ENCODE measurements around the gene MBD2. TPM values are rescaled to one million over a fixed set of nuclear protein-coding genes. Genes with fewer than 3 reads are reported as not detected.

MBD2 gene
- total RNA-seq, 1 experiment from 2014 or later, result 79.7 TPM

DNA sequence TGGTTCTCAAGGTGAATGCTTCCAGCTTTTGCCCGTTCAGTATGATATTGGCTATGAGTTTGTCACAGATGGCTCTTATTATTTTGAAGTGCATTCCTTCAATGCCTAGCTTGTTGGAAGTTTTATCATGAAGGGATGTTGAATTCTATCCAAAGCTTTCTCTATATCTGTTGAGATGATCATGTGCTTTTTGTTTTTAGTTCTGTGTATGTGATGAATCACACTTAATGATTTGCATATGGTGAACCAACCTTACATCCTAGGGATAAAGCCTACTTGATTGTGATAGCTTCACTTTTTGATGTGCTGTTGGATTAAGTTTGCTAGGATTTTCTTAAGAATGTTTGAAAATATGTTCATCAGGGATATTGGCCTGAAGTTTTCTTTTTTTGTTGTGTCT is 112.1 kb downstream of the MBD2 start:
- DNase-seq (ENCODE audit: low spot score), result no peak
- Histone ChIP-seq H3K27me3 (replicated peaks; ENCODE audit: insufficient read depth, low read depth, low read length, poor library complexity) (no peaks in the 10 kb centered on the region), H3K9me3 (ENCODE audit: low read depth, low read length, poor library complexity, severe bottlenecking) (no peaks in the 10 kb centered on the region), H3K4me3 (ENCODE audit: low read depth, low read length, poor library complexity, severe bottlenecking) (no peak overlapping the region), H3K27ac (ENCODE audit: low read depth, low read length, poor library complexity, severe bottlenecking) (no peak overlapping the region), H3K4me1 (ENCODE audit: insufficient read depth, low read length, poor library complexity, severe bottlenecking) (peaks cover 11% of the 10 kb centered on the region), H3K36me3 (ENCODE audit: insufficient read depth, low read length, poor library complexity, severe bottlenecking) (no peaks in the 10 kb centered on the region)
- ChIA-PET CTCF (no interaction called here), POLR2A (ENCODE audit: low non-redundant PET) (no interaction called here)
- intact Hi-C loops (cut with micrococcal nuclease; ENCODE audit: unreplicated experiment), result no loop called here
- TF ChIP-seq EZH2 (IDR thresholded peaks at IDR 0.05; ENCODE audit: borderline replicate concordance, low read depth, low read length, poor library complexity, severe bottlenecking), result no peak
- TF ChIP-seq, protein P1, sequence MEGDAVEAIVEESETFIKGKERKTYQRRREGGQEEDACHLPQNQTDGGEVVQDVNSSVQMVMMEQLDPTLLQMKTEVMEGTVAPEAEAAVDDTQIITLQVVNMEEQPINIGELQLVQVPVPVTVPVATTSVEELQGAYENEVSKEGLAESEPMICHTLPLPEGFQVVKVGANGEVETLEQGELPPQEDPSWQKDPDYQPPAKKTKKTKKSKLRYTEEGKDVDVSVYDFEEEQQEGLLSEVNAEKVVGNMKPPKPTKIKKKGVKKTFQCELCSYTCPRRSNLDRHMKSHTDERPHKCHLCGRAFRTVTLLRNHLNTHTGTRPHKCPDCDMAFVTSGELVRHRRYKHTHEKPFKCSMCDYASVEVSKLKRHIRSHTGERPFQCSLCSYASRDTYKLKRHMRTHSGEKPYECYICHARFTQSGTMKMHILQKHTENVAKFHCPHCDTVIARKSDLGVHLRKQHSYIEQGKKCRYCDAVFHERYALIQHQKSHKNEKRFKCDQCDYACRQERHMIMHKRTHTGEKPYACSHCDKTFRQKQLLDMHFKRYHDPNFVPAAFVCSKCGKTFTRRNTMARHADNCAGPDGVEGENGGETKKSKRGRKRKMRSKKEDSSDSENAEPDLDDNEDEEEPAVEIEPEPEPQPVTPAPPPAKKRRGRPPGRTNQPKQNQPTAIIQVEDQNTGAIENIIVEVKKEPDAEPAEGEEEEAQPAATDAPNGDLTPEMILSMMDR (conservative IDR thresholded peaks at IDR 0.05; ENCODE audit: low read depth, low read length), result no peak
- BruUV-seq (replicated peaks), result no TSS peak

DNA sequence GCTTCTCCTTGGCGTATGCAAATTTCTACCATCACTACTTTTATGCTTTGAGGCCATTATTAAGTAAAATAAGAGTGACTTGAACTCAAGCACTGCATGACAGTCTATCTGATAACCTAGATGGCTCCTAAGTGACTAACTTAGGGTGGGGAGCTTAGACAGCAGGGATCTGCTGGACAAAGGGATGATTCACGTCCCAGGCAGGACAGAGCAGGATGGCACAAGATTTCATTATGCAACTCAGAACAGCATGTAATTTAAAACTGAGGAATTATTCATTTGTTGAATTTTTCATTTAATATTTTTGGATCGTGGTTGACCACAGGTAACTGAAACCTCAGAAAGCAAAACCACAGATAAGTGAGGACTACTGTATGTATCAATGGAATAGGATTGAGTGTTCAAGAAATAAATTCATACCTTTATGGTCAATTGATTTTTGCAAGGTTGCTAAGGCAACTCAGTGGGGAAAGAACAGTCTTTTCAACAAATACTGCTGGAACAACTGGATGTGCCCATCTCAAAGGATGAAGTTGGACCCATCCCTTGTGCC is 115.3 kb downstream of the MBD2 start:
- Histone ChIP-seq H3K27me3 (replicated peaks; ENCODE audit: insufficient read depth, low read depth, low read length, poor library complexity) (no peaks in the 10 kb centered on the region), H3K9me3 (ENCODE audit: low read depth, low read length, poor library complexity, severe bottlenecking) (no peaks in the 10 kb centered on the region), H3K4me1 (ENCODE audit: insufficient read depth, low read length, poor library complexity, severe bottlenecking) (peaks cover 2% of the 10 kb centered on the region), H3K27ac (ENCODE audit: low read depth, low read length, poor library complexity, severe bottlenecking) (no peak overlapping the region), H3K4me3 (ENCODE audit: low read depth, low read length, poor library complexity, severe bottlenecking) (no peak overlapping the region), H3K36me3 (ENCODE audit: insufficient read depth, low read length, poor library complexity, severe bottlenecking) (no peaks in the 10 kb centered on the region)
- no TSS peak for BruUV-seq (replicated peaks)
- POLR2A ChIA-PET (ENCODE audit: low non-redundant PET), result no interaction called here
- no peak for DNase-seq (ENCODE audit: low spot score)
- CTCF ChIA-PET, result no interaction called here
- TF ChIP-seq, protein P1 (conservative IDR thresholded peaks at IDR 0.05; ENCODE audit: low read depth, low read length), result no peak
- TF ChIP-seq EZH2 (IDR thresholded peaks at IDR 0.05; ENCODE audit: borderline replicate concordance, low read depth, low read length, poor library complexity, severe bottlenecking), result no peak
- intact Hi-C loops (cut with micrococcal nuclease; ENCODE audit: unreplicated experiment), result no loop called here

DNA sequence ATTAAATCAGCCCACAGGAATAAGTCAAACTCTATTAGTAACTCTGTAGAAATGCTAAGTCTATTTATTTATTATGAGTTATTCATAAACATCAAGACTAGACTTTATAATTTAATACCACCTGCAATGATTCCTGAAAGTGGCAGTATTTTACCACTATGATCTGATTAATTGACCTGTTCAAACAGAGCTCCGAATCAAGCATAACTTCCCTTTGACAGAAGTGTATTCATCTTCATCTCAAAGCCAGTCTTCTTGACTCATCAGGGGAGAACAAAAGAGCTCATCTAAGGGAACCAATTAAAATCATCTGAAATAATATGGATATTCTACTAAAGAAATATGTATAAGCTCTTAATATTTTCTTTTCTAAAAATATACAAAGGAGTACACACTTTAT is 122.3 kb downstream of the MBD2 start:
- Histone ChIP-seq H3K36me3 (ENCODE audit: insufficient read depth, low read length, poor library complexity, severe bottlenecking) (no peaks in the 10 kb centered on the region), H3K4me1 (ENCODE audit: insufficient read depth, low read length, poor library complexity, severe bottlenecking) (no peaks in the 10 kb centered on the region), H3K9me3 (ENCODE audit: low read depth, low read length, poor library complexity, severe bottlenecking) (no peaks in the 10 kb centered on the region), H3K27me3 (replicated peaks; ENCODE audit: insufficient read depth, low read depth, low read length, poor library complexity) (no peaks in the 10 kb centered on the region), H3K27ac (ENCODE audit: low read depth, low read length, poor library complexity, severe bottlenecking) (no peak overlapping the region), H3K4me3 (ENCODE audit: low read depth, low read length, poor library complexity, severe bottlenecking) (no peak overlapping the region)
- CTCF ChIA-PET, result interaction anchor here (0.6 kb wide), 1 partner anchor 23 kb away, joined by 5 read pairs; no protein-coding TSS in a partner anchor
- no peak for DNase-seq (ENCODE audit: low spot score)
- TF ChIP-seq EZH2 (IDR thresholded peaks at IDR 0.05; ENCODE audit: borderline replicate concordance, low read depth, low read length, poor library complexity, severe bottlenecking), result no peak
- TF ChIP-seq, protein P1 (conservative IDR thresholded peaks at IDR 0.05; ENCODE audit: low read depth, low read length), result no peak
- no TSS peak for BruUV-seq (replicated peaks)
- POLR2A ChIA-PET (ENCODE audit: low non-redundant PET), result no interaction called here
- intact Hi-C loops (cut with micrococcal nuclease; ENCODE audit: unreplicated experiment), result no loop called here

Other genes starting within 250 kb of the MBD2 start
- gene POLI, start 44.8 kb upstream of the MBD2 start, total RNA-seq (2021), result 33.6 and 35.6 TPM in 2 replicates
- gene STARD6, start 133.2 kb upstream of the MBD2 start, total RNA-seq (2021), result not detected in 2 replicates
- gene C18orf54, start 133.2 kb upstream of the MBD2 start, total RNA-seq (2021), result 15.3 and 15.6 TPM in 2 replicates